ENCODE data around the gene MLIP. TPM values are rescaled to one million over a fixed set of nuclear protein-coding genes. Genes with fewer than 3 reads are reported as not detected.

The MLIP gene
- total and polyA plus RNA-seq, 2 experiments from 2014 or later: not detected

DNA sequence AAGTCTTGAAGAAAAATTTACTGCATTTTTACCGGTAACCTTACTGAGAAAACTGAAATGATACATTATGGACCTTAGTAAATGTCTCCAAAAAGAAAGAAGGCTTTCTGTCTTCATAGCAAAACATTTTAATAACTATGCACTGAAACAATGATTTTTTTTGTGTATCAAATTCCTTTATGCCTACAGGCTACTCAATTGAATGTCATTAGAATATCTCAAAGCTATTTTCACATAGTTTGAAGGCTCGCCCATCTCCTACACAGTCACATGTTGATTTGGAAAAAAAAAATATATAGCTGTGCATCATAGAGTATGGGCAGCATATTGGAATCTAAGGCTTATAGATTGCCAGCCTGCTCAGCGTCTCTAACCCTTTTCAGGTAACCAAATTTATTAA, 12.0 kb upstream of the MLIP start:
- H3K9me3 Mint-ChIP-seq: no peaks in the 10 kb centered on the region
- no peak for TF ChIP-seq JUNB (IDR thresholded peaks at IDR 0.05; ENCODE audit: unreplicated experiment)
- no peak for TF ChIP-seq ZNF114 (CRISPR knock-in tag; IDR thresholded peaks at IDR 0.05)
- no peak for TF ChIP-seq POLR2AphosphoS5 (IDR thresholded peaks at IDR 0.05; ENCODE audit: low read depth)
- TF ChIP-seq CREB1 (CRISPR knock-in tag; IDR thresholded peaks at IDR 0.05; ENCODE audit: low read depth): no peak
- TF ChIP-seq, protein P1, sequence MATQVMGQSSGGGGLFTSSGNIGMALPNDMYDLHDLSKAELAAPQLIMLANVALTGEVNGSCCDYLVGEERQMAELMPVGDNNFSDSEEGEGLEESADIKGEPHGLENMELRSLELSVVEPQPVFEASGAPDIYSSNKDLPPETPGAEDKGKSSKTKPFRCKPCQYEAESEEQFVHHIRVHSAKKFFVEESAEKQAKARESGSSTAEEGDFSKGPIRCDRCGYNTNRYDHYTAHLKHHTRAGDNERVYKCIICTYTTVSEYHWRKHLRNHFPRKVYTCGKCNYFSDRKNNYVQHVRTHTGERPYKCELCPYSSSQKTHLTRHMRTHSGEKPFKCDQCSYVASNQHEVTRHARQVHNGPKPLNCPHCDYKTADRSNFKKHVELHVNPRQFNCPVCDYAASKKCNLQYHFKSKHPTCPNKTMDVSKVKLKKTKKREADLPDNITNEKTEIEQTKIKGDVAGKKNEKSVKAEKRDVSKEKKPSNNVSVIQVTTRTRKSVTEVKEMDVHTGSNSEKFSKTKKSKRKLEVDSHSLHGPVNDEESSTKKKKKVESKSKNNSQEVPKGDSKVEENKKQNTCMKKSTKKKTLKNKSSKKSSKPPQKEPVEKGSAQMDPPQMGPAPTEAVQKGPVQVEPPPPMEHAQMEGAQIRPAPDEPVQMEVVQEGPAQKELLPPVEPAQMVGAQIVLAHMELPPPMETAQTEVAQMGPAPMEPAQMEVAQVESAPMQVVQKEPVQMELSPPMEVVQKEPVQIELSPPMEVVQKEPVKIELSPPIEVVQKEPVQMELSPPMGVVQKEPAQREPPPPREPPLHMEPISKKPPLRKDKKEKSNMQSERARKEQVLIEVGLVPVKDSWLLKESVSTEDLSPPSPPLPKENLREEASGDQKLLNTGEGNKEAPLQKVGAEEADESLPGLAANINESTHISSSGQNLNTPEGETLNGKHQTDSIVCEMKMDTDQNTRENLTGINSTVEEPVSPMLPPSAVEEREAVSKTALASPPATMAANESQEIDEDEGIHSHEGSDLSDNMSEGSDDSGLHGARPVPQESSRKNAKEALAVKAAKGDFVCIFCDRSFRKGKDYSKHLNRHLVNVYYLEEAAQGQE (IDR thresholded peaks at IDR 0.05; ENCODE audit: unreplicated experiment): no peak
- no peak for TF ChIP-seq STAT1 (IDR thresholded peaks at IDR 0.05; ENCODE audit: unreplicated experiment)
- no peak for TF ChIP-seq EZH2phosphoT487 (IDR thresholded peaks at IDR 0.05; ENCODE audit: unreplicated experiment)
- no peak for TF ChIP-seq ZNF331 (CRISPR knock-in tag; IDR thresholded peaks at IDR 0.05; ENCODE audit: low read depth)
- TF ChIP-seq, protein P2, sequence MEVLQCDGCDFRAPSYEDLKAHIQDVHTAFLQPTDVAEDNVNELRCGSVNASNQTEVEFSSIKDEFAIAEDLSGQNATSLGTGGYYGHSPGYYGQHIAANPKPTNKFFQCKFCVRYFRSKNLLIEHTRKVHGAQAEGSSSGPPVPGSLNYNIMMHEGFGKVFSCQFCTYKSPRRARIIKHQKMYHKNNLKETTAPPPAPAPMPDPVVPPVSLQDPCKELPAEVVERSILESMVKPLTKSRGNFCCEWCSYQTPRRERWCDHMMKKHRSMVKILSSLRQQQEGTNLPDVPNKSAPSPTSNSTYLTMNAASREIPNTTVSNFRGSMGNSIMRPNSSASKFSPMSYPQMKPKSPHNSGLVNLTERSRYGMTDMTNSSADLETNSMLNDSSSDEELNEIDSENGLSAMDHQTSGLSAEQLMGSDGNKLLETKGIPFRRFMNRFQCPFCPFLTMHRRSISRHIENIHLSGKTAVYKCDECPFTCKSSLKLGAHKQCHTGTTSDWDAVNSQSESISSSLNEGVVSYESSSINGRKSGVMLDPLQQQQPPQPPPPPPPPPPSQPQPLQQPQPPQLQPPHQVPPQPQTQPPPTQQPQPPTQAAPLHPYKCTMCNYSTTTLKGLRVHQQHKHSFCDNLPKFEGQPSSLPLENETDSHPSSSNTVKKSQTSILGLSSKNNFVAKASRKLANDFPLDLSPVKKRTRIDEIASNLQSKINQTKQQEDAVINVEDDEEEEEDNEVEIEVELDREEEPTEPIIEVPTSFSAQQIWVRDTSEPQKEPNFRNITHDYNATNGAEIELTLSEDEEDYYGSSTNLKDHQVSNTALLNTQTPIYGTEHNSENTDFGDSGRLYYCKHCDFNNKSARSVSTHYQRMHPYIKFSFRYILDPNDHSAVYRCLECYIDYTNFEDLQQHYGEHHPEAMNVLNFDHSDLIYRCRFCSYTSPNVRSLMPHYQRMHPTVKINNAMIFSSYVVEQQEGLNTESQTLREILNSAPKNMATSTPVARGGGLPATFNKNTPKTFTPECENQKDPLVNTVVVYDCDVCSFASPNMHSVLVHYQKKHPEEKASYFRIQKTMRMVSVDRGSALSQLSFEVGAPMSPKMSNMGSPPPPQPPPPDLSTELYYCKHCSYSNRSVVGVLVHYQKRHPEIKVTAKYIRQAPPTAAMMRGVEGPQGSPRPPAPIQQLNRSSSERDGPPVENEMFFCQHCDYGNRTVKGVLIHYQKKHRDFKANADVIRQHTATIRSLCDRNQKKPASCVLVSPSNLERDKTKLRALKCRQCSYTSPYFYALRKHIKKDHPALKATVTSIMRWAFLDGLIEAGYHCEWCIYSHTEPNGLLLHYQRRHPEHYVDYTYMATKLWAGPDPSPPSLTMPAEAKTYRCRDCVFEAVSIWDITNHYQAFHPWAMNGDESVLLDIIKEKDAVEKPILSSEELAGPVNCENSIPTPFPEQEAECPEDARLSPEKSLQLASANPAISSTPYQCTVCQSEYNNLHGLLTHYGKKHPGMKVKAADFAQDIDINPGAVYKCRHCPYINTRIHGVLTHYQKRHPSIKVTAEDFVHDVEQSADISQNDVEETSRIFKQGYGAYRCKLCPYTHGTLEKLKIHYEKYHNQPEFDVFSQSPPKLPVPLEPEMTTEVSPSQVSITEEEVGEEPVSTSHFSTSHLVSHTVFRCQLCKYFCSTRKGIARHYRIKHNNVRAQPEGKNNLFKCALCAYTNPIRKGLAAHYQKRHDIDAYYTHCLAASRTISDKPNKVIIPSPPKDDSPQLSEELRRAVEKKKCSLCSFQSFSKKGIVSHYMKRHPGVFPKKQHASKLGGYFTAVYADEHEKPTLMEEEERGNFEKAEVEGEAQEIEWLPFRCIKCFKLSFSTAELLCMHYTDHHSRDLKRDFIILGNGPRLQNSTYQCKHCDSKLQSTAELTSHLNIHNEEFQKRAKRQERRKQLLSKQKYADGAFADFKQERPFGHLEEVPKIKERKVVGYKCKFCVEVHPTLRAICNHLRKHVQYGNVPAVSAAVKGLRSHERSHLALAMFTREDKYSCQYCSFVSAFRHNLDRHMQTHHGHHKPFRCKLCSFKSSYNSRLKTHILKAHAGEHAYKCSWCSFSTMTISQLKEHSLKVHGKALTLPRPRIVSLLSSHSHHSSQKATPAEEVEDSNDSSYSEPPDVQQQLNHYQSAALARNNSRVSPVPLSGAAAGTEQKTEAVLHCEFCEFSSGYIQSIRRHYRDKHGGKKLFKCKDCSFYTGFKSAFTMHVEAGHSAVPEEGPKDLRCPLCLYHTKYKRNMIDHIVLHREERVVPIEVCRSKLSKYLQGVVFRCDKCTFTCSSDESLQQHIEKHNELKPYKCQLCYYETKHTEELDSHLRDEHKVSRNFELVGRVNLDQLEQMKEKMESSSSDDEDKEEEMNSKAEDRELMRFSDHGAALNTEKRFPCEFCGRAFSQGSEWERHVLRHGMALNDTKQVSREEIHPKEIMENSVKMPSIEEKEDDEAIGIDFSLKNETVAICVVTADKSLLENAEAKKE (CRISPR knock-in tag; IDR thresholded peaks at IDR 0.05): no peak
- TF ChIP-seq NANOG (IDR thresholded peaks at IDR 0.05; ENCODE audit: borderline replicate concordance): no peak
- TF ChIP-seq, protein P3, sequence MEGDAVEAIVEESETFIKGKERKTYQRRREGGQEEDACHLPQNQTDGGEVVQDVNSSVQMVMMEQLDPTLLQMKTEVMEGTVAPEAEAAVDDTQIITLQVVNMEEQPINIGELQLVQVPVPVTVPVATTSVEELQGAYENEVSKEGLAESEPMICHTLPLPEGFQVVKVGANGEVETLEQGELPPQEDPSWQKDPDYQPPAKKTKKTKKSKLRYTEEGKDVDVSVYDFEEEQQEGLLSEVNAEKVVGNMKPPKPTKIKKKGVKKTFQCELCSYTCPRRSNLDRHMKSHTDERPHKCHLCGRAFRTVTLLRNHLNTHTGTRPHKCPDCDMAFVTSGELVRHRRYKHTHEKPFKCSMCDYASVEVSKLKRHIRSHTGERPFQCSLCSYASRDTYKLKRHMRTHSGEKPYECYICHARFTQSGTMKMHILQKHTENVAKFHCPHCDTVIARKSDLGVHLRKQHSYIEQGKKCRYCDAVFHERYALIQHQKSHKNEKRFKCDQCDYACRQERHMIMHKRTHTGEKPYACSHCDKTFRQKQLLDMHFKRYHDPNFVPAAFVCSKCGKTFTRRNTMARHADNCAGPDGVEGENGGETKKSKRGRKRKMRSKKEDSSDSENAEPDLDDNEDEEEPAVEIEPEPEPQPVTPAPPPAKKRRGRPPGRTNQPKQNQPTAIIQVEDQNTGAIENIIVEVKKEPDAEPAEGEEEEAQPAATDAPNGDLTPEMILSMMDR (conservative IDR thresholded peaks at IDR 0.05; ENCODE audit: low read depth in 2 of 2): no peak
- TF ChIP-seq, protein P4, sequence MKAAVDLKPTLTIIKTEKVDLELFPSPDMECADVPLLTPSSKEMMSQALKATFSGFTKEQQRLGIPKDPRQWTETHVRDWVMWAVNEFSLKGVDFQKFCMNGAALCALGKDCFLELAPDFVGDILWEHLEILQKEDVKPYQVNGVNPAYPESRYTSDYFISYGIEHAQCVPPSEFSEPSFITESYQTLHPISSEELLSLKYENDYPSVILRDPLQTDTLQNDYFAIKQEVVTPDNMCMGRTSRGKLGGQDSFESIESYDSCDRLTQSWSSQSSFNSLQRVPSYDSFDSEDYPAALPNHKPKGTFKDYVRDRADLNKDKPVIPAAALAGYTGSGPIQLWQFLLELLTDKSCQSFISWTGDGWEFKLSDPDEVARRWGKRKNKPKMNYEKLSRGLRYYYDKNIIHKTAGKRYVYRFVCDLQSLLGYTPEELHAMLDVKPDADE (IDR thresholded peaks at IDR 0.05): no peak
- H3K4me1 Mint-ChIP-seq: no peaks in the 10 kb centered on the region; the same call in 2 of the 3 replicates
- DNase-seq (ENCODE audit: low spot score) (no peak), ATAC-seq (no peak)
- no peak overlapping the region for H3K4me3 Mint-ChIP-seq
- Histone ChIP-seq H3K9me2 (ENCODE audit: insufficient read depth) (0 out of 2 replicates have a peak, but pooled peaks cover 4% of the 10 kb centered on the region), H3K27me3 (ENCODE audit: insufficient read depth) (no peaks in the 10 kb centered on the region), H3K79me2 (replicated peaks; ENCODE audit: insufficient read depth) (no peaks in the 10 kb centered on the region), H3K27ac (ENCODE audit: low read depth) (no peak overlapping the region), H3K4me2 (no peak overlapping the region), H3K4me1 (ENCODE audit: insufficient read depth) (no peaks in the 10 kb centered on the region), H3F3A (replicated peaks; ENCODE audit: low read depth) (no peaks in the 10 kb centered on the region), H3K4me3 (no peak overlapping the region), H4K20me1 (replicated peaks; ENCODE audit: insufficient read depth) (no peaks in the 10 kb centered on the region), H2AFZ (no peak overlapping the region), H3K36me3 (ENCODE audit: insufficient read depth) (no peaks in the 10 kb centered on the region)
- peaks cover 2% of the 10 kb centered on the region for H3K27me3 Mint-ChIP-seq (ENCODE audit: insufficient read depth, low read depth, poor library complexity)
- no peak overlapping the region for H3K27ac Mint-ChIP-seq
- H3K36me3 Mint-ChIP-seq (ENCODE audit: low read depth): no peaks in the 10 kb centered on the region
